Activated CD4-positive, CD25-positive, alpha-beta regulatory T cell treated with anti-CD3 and anti-CD28 coated beads, Interleukin-2, amount 50 U/mL, for 16 hours (primary cell): ENCODE data around the gene UBE2K.
"Not testable (repeated sequence)": the region's sequence is repeated elsewhere in the genome, so short reads cannot be mapped to it uniquely, and the experiment has no call there.

ENCODE experiments used
- DNase-seq: peaks from one replicate; pipeline ENCODE4 v3.0.0-alpha.2; 2020; ENCODE audit warnings: low read depth, low spot score

UBE2K gene

DNA sequence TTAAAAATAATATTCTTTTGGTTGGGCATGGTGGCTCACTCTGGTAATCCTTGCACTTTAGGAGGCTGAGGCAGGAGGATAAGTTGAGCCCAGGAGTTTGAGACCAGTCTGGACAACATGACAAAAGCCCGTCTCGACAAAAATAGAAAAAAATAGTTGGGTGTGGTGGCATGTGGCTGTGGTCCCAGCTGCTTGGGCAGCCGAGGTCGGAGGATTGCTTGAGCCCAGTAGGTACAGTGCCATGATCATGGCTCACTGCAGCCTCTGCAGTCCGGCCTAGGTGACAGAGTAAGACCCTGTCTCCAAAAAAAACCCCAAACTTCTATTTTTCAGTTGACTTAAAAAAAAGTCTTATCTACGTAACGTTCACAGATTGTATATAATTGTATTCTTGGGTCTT, 23.9 kb downstream of the UBE2K start:
- no peak for DNase-seq

DNA sequence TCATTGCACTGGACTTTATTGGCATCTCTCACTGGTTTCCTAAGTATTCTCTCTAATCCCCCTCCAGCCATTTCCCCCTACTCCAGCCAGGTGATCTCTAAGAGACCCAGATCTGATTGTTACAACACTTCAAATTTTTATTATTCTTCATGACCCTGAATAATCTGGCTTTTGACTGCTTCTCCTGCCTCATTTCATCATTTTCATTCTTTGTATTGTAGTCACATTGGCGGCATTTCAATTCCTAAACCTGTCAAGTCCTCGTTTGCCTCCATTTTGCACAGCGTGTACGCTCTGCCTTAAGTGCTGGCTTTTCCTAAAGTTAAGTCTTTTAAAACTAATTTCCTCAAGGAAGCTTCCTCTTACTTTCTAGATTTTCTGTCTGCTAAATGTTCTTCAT, 31.6 kb downstream of the UBE2K start:
- no peak for DNase-seq

DNA sequence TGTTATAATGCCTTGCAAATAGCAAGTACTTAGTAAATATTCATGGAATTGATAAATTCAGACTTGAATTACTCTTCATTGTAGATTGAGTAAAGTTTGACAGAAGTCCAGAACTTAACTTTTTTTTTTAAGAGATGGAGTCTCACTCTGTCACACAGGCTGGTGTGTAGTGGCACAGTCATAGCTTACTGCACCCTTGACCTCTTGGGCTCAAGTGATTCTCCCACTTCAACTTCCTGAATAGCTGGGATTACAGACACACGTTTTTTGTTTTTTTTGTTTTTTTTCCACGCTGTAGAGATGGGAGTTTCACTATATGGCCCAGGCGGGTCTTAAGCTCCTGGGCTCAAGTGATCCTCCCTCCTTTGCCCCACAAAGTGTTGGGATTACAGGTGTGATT, 32.1 kb downstream of the UBE2K start:
- no peak for DNase-seq

DNA sequence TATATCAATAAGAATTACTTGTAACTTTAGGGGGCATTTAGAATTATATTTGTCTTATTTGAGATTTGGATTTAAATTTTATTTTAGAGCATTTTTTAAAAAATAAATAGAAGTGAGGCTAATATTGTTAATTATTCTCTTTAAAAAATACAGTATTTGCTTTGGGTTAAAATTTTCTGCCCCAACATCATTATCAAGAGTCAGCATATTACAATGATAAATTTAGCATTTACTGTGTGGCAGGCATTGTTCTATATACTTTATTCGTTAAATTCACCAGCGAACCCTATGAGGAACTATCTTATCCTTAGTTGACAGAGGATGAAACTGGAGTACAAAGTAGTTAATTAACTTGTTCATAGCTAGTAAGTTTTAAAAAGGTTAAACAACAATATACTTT, 34.0 kb downstream of the UBE2K start:
- DNase-seq, result no peak

DNA sequence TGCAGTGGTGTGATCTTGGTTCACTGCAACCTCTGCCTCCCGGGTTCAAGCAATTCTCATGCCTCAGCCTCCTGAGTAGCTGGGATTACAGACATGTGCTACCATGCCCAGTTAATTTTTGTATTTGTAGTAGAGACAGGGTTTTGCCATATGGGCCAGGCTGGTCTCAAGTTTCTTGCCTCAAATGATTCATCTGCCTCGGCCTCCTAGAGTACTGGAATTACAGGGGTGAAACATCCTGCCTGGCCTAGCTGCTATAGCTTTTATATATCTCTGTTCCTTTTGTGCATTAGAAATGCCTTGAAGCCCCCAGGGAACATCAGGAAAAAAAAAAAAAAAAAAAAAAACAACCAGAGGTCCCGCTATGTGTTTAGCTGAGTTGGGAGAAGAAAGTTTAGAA, 34.8 kb downstream of the UBE2K start:
- DNase-seq, result no peak

DNA sequence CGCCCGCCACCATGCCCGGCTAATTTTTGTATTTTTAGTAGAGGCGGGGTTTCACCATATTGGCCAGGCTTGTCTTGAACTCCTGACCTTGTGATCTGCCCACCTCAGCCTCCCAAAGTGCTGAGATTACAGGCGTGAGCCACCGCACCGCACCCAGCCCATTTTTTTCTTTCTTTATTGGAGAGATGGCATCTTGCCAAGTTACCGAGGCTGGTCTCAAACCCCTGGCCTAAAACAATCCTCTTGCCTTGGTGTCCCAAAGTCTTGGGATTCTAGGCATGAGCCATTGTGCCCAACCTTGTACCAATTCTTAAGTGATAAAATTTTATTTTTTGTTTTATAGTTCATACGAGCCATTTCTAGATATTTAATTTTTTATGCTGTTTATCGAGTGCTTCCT, 41.7 kb downstream of the UBE2K start:
- DNase-seq, result not testable (repeated sequence)

DNA sequence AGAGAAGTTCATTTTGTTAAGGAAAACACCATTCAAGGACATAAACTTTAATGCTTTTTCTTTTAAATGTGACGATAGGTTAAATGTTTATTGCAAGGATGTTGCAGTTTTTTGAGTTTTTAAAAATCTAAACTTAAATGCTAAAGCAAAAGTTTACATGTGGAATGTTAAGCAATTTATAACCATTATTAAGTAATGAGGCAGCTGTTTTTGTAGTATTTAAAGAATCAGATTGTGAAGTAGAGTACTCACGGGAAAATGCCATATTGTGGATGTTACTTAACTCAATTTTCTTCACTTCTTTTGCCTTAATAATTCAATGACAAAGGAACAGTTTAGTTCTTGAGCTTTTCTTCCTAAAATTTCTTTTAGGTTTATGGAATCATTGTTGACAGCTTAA, 43.5 kb downstream of the UBE2K start:
- DNase-seq, result no peak

DNA sequence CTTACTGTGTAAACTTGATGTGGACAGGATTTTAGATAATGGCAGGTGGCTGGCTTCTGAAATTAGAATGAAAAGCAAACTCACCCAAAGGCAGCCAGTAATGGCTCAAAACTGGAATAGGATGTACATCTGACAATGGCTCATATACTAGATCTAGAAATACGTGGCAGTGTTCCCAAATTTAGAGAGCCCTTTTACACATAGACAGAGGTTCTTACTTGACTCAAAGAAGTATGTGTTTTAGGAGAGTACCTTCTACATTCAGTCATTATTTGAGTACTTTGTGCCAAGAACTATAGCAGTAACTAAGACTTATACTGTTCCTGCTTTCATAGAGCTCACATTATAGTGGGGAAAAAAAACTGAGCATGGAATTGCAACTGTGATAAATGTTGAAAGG, 48.0 kb downstream of the UBE2K start:
- DNase-seq, result no peak

DNA sequence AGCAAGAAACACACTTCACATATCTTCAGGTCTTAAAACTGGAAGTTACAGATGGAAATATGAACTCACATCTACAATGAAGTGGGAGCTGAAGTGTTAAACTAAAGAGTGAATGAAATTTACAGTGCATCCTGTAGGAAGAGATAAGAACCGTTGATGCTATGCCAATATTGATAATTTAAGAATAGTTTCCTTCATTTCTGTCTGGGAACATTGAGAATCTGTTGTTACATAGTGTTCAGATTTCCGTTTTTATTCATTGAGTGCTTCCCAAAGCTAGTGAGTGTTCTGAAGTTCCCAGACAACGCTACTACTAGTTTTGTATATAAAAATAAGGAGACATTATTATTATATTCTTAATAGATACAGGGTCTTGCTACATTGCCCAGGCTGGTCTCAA, 52.3 kb downstream of the UBE2K start:
- DNase-seq, result no peak

DNA sequence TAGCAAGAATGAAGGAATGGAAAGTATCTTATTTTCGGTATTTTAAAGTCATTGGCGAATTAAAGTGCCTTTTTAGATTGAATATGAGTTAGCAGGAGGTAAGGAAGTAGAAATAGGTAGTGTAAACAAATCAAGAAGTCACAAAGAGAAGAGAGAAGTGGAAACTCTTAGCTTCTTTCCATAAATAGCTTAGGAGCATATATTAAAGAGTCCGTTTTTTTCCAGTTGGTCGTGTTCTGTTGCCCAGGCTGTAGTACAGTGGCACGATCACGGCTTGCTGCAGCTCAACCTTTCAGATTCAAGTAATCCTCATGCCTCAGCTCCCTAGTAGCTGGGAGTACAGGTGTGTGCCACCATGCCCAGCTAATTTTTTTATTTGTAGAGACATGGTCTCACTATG, 56.4 kb downstream of the UBE2K start:
- no peak for DNase-seq

DNA sequence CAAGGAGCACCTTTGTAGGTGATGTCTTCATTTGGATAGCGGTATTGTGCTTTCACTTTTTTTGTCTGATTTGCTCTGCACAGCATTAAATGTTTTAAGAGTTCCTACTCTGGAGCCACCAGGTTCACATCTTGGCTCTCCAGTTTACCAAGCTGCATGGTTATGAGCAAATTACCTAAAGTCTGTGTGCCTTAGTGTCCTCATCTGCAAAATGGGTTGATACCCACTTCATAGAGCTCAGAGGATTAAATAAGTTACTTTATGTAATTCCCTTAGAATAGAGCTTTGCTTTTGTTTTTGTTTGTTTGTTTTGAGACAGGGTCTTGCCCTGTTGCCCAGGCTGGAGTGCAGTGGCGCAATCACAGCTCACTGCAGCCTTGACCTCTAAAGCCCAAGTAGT, 58.2 kb downstream of the UBE2K start:
- DNase-seq, result no peak

DNA sequence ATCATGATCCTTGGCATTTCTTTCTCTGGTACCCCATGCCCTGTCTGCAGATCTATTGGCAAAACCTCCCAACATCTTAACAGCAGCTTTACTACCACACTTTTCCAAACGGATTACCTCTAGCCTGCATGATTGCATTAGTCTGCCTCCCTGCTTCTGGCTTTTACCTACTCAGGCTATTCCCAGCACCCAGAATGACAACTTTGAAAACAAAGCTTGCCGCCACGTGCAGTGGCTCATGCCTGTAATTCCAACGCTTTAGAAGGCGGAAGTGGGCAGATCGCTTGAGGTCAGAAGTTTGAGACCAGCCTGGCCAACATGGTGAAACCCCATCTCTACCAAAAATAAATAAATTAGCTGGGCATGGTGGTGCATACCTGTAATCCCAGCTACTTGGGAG, 60.2 kb downstream of the UBE2K start:
- no peak for DNase-seq

DNA sequence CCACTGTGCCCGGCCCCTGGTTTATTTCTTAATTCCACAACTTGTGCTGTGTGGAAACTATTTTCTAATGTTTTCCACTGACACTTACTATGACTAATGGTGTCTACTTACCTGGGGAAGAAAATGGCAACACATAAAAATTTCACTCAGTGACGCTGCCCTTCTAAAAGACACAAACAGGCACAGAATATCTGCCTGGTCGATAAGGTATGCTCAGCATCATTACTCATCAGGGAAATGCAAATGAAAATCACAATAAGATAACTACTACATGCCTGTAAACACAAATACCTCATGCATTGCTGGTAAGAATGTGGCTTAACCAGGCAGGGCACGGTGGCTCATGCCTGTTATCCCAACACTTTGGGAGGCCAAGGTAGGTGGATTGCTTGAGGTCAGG, 61.6 kb downstream of the UBE2K start:
- no peak for DNase-seq

DNA sequence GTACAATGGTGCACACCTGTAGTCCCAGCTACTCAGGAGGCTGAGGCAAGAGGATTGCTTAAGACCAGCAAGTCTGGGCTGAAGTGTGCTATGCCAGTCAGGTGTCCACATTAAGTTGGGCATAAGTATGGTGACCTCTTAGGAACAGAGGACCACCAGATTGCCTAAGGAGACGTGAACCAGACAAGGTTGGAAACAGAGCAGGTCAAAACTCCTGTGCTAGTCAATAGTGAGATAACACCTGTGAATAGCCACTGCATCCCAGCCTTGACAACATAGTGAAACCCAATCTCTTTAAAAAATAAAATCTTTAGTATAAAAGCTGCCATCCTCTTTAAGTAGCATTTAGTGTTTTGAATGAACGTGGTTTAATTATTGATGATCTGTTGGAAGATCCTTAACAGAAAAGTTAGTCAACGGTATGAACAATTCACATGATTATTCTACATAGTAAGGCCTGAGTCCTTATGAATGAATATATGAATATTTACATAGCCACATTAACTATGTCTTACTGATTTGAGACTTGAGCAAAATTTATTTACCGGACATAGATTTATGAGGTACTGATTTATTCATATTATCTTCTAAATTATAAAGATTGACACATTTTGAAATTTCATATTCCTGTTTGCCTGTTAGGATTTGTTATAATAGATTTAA, 63.2 kb downstream of the UBE2K start:
- DNase-seq, result no peak

DNA sequence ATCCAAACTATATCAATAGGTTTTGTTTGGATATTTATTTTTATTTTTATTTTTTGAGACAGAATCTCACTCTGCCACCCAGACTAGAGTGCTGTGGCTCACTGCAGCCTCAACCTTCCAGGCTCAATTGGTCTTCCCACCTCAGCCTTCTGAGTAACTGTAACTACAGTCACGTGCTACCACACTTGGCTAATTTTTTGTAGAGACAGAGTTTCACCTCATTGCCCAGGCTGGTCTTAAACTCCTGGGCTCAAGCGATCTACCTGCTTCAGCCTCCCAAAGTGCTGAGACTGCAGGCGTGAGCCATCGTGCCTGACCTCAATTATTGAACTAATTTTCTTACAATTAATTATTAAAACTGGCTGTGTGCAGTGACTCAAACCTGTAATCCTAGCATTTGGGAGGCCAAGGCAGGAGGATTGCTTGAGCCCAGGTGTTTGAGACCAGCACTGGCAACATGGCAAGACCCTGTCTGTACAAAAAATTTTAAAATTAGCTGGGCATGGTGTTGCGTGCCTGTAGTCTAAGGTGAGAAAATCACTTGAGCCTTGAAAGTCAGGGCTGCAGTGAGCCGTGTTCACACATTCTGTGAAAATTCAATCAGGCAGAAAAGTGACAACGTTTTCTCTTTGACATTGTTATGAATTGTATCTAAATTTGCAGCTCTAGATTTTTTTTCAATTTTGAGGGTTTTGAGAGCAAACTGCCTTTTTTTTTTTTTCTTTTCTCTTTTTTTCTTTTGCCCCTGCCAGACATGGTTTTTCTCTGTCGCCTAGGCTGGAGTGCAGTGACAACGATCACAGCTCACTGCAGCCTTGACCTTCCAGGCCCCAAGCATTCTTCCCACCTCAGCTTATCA, 66.0 kb downstream of the UBE2K start:
- no peak for DNase-seq

DNA sequence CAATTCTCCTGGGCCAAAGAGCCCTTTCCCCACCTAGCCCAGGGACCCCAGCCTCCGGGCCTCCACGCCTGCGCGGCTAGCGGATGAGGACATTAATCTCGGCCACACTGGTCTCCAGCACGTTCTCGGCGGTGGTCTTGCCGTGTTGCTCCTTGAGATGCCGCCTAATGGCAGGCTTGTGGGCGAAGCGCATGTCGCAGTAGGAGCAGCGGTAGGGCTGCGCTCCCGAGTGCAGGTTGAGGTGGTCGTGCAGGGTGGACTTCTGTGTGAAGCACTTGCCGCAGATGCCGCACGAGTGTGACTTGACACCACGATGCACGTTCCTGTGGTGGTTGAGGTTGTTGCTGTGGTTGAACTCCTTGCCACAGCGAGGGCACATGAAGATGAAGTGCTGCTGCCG, 72.1 kb downstream of the UBE2K start:
- no peak for DNase-seq

DNA sequence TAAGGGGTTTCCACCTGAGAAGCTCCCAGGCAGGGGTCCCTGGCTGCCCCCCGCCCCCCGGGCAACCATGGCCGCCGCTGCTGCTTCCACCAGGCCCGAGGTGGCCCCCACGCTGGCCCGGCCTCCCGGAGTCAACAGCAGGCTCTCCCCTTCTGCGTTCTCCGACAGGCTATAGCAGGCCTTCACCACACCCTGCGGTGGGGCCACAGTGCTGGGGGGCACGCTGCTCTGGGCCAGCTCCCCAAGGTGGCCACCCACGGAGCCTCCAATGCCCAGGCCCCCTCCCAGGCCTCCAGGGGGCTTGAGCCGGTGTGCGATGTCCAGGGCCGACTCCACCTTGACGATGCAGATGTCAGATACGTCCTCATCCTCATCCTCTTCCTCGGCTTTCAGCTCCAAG, 72.5 kb downstream of the UBE2K start:
- DNase-seq, result no peak

DNA sequence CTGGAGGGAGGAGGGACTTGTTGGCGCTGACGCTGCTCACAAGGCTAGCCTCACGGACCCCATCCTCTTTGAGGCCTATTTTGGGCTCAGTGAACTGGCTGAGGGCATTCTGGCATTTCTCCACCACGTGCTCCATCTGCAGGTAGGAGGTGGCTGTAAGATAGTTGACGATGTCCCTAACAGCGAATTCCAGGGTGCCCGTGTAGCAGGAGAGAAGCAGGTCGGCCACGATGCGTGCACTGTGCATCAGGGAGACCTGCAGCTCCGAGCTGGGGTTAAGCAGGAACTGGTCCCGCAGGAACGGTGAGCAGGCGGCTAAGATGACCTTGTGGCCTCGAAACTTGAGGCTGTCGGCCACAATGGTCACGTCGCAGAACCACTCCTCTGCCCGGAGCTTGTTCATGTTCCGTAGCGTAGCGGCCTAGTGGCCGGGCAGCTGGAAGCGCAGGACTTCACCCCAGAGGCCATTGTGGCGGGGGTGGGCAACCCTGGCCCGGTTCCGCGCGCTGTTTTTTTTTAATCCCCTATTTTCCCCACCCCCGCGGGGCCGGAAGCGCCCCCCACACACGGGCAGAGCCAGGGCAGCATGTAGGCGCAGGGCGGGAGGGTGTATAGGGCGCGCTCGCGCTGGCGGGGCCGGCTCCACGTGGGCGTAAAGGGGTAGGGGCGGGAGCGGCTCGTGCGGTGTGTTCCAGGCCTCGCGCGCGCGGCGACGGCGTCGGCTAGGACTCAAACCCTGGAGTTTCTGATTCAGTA, 73.2 kb downstream of the UBE2K start:
- DNase-seq, result no peak

DNA sequence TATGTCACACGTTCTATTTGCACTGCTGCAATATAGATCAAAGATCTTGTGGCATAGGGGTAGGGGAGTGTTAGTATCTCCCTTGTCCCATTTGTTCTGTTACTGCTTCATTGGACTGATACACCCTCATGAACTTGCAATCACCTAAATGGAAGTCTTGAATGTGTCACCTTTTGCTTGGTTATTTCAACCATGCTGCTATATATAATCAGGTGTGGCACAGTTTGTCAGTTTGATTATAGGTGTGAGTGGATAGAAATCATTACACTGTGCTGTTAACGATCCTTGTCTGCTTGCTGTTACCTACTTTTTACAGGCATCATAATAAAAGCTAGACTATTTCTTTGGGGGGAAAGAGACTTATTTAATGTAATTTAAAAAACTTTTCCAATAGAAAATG, 84.1 kb downstream of the UBE2K start:
- DNase-seq, result not testable (repeated sequence)

DNA sequence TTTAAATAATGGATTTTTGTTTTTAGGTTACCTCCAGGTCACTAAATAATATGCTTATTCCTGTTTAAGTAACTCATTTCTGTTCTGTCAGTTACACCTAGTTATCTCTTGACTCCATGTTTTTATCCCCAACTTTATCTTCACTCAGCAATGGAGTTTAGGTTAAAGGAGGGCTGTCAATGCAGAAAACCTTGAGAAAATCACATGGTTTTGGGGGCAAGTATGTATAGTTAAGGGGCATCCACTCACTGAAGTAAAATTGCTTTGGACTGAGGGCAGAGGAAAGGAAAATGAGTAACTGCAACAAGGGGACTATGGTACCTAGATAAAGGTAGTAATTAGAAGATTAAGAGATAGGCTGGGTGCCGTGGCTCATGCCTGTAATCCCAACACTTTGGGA, 87.1 kb downstream of the UBE2K start:
- DNase-seq, result no peak

DNA sequence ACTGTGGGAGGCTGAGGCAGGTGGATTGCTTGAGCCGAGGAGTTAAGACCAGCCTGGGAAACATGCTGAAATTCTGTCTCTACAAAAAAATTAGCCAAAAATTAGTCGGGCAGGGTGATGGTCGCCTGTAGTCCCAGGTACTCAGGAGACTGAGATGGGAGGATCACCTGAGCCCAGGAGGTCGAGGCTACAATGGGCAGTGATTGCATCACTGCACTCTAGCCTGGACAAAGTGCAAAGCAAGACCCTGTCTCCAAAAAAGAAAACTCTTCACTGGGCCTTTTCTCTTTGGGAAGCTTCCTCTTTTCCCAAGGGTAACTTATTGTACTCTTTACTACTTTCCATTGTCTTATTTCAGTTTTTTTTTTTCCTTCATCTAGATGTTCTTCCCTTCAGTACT, 88.9 kb downstream of the UBE2K start:
- no peak for DNase-seq

DNA sequence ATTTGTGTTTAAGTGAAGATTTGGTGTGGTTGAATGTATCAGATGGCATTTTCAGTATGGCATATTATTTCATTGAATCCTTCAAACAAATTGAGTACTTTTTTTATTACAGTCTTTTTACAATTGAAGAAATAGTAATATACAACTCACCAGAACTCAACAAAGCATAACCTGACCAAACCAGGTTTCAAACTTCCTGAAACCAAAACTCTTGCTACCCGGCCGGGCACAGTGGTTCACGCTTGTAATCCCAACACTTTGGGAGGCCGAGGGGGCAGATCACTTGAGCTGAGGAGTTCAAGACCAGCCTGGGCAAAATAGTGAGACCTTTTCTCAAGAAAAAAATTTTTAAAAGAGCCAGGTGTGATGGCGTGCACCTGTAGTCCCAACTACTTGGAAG, 94.2 kb downstream of the UBE2K start:
- no peak for DNase-seq

DNA sequence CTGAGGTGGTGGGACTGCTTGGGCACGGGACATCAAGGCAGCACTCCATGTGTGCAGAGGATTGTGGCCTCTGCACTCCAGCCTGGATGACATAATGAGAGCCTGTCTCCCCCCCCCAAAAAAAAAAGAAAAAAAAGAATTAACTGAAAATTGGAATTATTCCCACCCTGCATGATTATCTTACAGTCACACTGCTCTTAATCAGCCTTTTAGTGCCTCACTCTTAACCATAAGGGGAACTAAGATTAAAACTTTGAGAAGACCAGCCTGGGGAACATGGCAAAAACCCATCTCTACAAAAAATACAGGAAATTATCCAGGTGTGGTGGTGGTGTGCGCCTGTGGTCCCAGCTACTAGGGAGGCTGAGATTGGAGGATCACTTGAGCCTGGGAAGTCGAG, 94.6 kb downstream of the UBE2K start:
- DNase-seq, result no peak
